HCEC 1CT (cell line): ENCODE results near the gene CDKN2D.
A peak's percentile ranks its signal among the peaks of the same experiment; 100 is the strongest.

Experiments used
- DNase-seq: peaks from one replicate; pipeline ENCODE4 v3.0.0-alpha.2; 2017

The CDKN2D gene

GRCh38 chr19:10568826-10569651 is at the start of gene CDKN2D:
Gene CDKN2D, minus strand, starts transcription at chr19:10568979. Its CDS starts 326 bp downstream, at chr19:10568653.
- DNase-seq = peak; percentile 99

DNA sequence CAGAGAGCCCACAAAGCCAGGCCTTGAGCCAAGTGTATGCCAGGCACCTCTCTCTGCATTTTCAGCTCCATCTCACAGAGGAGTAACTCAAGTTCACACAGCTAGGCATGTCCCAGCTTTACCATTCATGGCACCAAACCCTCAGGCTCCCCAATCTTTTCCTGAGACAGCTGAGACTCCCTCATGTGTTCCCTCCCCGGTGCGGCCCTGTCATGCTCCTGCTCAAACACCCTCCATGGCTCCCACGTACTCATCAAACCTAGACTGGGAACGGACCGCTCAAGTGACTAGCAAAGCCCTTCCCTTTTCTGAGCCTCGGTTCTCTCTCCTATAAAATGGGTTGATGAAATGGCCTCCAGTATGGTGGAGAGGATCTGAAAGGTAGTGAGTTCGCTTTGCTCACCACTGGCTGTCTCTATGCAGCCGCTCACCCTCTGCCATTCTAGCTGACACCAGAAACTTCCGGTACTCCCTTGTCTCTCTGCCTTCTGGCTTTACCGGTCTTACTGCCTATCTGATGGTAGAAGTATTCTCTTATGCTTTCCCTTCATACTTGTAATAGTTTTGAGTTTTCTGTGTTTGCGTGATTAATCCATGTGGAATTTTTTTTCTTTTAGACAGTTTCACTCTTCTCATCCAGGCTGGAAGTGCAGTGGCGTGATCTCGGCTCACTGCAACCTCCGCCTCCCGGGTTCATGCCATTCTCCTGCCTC is 48.8 kb upstream of the CDKN2D start:
- peak; percentile 91 for DNase-seq

GRCh38 chr19:10615429-10616023 is 46.7 kb upstream of the CDKN2D start:
- no peak for DNase-seq

- DNase-seq = no peak
These were observed 43.8 kb upstream of the CDKN2D start for GRCh38 chr19:10612499-10613119.

- DNase-seq = no peak
These were observed 43.1 kb upstream of the CDKN2D start for GRCh38 chr19:10611907-10612306.

DNA sequence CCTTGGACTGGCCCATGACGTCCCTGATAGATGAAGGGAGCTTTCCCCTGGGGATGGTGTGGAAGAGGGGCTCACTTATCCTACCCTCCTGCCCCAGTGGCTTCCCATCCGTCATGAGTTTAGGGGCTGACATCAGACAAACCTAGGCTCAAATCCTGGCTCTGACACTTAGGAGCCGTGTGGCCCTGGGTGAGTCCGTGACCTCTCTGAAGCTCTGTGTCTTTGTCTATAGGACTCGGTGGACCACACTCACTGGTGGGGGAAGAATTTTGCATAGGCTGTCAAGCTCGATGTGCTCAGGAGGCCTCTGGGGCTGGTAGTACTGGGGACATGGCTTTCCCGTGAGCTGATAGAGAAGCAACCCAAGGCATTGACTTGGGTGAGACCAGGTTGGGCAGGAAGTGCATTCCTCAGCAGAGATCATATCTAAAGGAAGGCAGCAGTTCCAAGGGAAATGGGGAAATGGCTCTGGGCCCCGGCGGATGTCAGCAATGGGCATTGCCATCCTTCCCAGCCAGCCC is 35.7 kb upstream of the CDKN2D start:
- DNase-seq = no peak

GRCh38 chr19:10603873-10604459 is 35.2 kb upstream of the CDKN2D start:
- no peak for DNase-seq

DNA sequence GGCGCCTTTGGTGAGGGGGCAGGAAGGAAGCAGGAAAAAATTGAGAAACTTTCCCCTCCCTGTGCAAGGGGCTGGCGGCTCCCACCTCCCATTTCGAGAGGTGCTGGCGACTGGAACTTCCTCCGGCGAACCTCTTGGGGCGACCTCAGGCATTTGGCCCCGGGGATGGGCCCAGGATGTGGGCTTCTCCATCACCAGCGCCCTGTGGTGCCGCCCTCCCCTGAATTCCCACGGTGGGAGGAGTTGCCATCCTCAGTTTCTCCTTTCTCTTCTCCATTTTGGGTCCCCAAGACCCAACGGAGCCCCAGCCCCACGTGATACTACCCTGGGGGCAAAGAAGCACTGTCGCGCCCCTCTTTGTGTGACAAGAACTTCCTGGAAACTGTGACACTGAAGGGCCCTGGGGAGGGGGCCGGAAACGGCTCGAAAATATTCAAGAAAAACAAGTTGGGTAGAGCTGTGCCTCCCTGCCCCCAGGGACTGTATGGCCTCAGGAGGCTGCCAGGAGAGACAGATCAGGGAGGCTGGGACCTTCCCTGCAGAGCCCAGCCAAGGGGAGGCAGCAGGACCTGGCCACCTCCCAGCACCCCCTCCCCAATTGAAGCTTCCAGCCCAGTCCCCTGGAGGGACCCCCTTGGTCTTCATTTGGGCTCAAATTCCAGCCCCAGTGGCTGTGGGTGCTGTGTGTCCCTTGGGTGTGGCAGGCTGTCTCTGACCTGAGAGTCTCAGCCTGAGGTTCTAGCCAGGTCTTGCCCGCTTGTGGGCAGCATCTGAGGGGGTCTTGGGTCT is 34.5 kb upstream of the CDKN2D start:
- DNase-seq = no peak

DNA sequence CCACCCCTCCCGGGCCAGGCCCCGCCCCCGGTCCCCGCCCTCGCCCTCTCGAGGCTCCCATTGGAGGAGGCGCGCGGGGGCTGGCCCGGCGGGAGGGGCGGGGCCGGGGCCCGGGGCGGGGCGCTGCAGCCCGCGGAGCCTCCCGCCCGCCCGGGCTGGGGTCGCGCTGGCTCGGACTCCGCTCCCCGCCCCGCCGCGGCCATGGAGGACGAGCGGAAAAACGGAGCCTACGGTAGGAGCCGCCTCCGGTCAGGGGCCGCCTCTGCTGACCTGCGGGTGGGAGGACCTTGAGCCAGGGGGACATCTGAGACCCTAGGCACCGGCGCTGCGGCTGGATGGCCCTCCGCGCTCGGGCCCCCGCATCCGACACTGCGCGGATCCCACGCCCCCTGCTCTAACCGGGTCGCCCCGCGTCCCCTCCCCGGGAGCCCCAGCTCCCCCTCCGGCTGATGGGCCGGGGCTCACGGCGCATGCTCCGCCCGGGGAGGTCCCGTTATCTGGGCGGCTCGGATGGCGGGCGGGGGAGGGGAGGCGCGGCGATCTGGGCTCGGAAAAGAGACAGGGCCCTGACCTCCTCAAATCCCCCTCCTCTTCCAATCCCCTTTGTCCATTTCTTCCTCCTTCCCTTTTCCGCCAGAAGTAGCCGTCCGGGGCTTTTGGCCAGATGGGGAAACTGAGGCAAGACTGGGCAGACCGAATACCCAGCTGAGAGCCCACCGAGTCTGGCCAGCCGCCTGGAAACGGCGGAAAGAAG is 33.7 kb upstream of the CDKN2D start:
- DNase-seq = peak; percentile 65

DNA sequence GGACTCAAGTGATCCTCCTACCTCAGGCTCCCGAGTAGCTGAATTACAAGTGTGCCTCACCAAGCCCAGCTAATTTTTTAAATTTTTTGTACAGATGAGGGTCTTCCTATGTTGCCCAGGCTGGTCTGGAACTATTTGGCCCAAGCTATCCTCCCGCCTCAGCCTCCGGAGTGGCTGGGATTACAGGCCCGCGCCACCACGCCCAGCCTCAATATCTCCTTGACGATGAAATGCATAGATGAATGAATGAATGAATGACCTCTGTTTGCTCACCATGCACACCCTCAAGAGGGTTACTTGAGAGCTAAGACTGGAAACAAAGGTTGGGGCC is 33.2 kb upstream of the CDKN2D start:
- no peak for DNase-seq

GRCh38 chr19:10600149-10600548 is 31.4 kb upstream of the CDKN2D start:
- no peak for DNase-seq

GRCh38 chr19:10593820-10594637 is 25.2 kb upstream of the CDKN2D start:
- no peak for DNase-seq

DNA sequence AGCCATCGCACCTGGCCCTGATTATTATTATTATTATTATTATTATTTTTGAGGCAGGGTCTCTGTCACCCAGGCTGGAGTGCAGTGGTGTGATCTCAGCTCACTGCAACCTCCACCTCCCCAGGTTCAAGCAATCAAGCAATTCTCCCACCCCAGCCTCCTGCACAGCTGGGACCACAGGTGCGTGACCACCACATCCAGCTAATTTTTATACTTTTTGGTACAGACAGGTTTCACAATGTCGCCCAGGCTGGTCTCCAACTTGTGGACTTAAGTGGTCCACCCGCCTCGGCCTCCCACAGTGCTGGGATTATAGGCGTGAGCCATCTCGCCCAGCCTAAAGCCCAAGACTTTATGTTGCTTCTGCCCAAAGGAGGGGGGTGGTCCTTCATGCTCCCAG is 24.4 kb upstream of the CDKN2D start:
- no peak for DNase-seq

DNA sequence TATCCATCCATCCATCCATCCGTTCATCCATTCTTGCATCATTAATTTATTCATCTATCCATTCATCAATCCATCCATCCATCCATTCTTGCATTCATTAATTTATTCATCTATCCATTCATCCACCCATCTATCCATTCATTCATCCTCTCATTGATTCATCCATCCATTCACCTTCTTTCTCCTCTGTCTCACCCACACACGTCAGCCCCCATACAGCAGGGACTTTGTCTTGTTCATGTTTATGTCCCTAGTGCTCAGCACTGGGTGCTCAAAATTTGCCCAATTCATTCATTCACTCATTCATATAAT is 19.0 kb upstream of the CDKN2D start:
- DNase-seq = no peak

DNA sequence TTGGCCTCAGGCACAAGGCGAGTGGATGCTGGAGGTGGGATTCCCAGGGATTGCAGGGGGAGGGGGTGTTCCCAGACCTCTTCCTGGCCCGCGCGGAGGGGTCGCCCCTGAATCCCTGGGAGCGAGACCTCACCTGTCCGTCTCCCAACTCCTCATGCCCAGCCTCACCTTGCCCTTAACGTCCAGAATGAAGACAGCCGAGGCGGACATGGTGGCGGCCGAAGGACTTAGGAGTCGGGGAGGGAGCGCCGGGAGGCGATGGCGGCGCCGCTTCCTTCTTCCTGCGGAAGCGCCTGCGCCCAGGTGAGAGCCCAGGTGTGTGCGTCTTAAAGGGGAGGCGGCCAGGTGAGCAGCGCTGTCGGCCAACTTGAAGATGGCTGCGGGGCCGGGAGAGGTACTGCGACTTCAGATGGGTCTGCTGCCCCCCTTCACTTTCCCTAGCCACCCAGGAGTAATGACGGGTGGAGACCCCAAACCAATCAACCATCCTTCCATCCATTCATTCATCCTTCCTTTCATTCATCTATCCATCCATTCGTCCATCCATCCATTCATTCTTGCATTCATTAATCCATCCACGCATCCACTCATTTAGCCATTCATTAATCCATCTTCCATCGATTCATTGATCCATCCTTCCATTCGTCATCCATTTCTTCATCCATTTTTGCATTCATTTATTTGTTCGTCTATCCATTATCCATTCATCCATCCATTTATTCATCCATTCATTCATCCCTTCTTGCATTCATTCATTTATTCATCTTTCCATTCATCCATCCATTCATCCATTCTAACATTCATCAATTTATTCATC is 18.5 kb upstream of the CDKN2D start, which contains the start of gene AP1M2:
AP1M2 (minus strand) TSS at position 291 of the 817 bp plus-strand sequence; CDS start at position 210, 81 bp downstream.
- DNase-seq = no peak

DNA sequence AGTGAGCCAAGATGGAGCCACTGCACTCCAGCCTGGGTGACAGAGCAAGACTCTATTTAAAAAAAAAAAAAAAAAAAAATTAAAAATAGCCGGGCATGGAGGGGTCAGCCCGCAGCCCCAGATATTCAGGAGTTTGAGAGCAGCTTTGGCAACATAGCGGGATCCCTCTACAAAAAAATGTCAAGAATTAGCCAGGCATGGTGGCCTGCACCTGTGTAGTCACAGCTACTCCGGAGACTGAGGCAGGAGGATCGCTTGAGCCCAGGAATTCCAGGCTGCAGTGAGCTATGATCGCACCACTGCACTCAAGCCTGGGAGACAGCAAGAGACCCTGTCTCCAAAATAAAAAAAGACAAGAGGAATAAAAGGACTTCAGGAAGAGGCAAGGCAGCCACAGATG is 17.6 kb upstream of the CDKN2D start:
- DNase-seq = no peak

GRCh38 chr19:10583036-10583776 is 14.4 kb upstream of the CDKN2D start:
- DNase-seq = no peak

GRCh38 chr19:10582091-10582490 is 13.3 kb upstream of the CDKN2D start:
- DNase-seq = no peak
